HepG2 (cell line): Measurements from ENCODE around the gene DCC. TPM values are rescaled to one million over a fixed set of nuclear protein-coding genes. Genes with fewer than 3 reads are reported as not detected.

ENCODE experiments used
- ATAC-seq: fragments of 200-7000 bp; cut with Tn5 transposase; 3 replicates; pipeline ENCODE4 v1.9.1; 2020; ENCODE audit warnings: mild to moderate bottlenecking, moderate library complexity
- BruUV-seq: library from RNA; stranded (reverse); fragments of 400-500 nt; replicated peaks from 2 replicates; lab custom pipeline; 2021; lab: Mats Ljungman, UMichigan
- CTCF ChIA-PET: fragments of 300-600 bp; formaldehyde crosslinking; extraction: SDS; loops from one replicate; lab custom pipeline; 2021; ENCODE audit warnings: low total read pairs, inconsistent platforms, low intra/inter-chr PET ratio; lab: Yijun Ruan, JAX
- POLR2A ChIA-PET: fragments of 350-600 bp; sonication (Branson Sonifier 250); formaldehyde crosslinking; loops from one replicate; lab custom pipeline; 2020; ENCODE audit warnings: antibody characterized with exemption, inconsistent platforms; lab: Yijun Ruan, JAX
- DNase-seq: peaks from one replicate; pipeline ENCODE4 v3.0.0-alpha.2; 2015; ENCODE audit warnings: low spot score
- FAIRE-seq: peaks from 3 replicates; lab custom pipeline; 2011; peaks lifted over from hg19 to GRCh38; lab: Jason Lieb, UNC
- H2AFZ ChIP-seq: one replicate; pipeline ENCODE4 v1.6.1; 2011; ENCODE audit warnings: low read length, inconsistent platforms
- H3K27ac ChIP-seq: fragments of 300-600 bp; 3 replicates; pipeline ENCODE4 v1.8.0; 2011; ENCODE audit warnings: mixed run types, mild to moderate bottlenecking, mixed read lengths, low read length, inconsistent platforms; ENCODE audit not compliant: insufficient read depth; ENCODE audit errors: extremely low read length
- H3K27me3 ChIP-seq, 2 experiments: fragments of 200-600 bp in 1 of 2; 2 replicates in 1 of 2; 3 replicates in 1 of 2; pipeline versions ENCODE4 v1.6.0 to v1.8.0; 2011; ENCODE audit warnings: low read length in 2 of 2, mild to moderate bottlenecking in 2 of 2, moderate library complexity in 2 of 2, inconsistent platforms in 1 of 2; ENCODE audit not compliant: insufficient read depth in 2 of 2, control insufficient read depth in 1 of 2
- H3K36me3 ChIP-seq, 2 experiments: fragments of 200-600 bp in 1 of 2; replicated peaks in 1 of 2; 2 replicates in 1 of 2; 3 replicates in 1 of 2; pipeline versions ENCODE4 v1.5.1 to v1.8.0; 2011; ENCODE audit warnings: low read length in 2 of 2, inconsistent platforms in 1 of 2; ENCODE audit not compliant: insufficient read depth in 2 of 2, control insufficient read depth in 1 of 2
- H3K4me1 ChIP-seq: 2 replicates; pipeline ENCODE4 v1.5.1; 2012; ENCODE audit warnings: low read length, inconsistent platforms; ENCODE audit not compliant: insufficient read depth
- H3K4me2 ChIP-seq: 2 replicates; pipeline ENCODE4 v1.6.0; 2011; ENCODE audit warnings: low read depth, low read length, inconsistent platforms
- H3K4me3 ChIP-seq, 3 experiments: fragments of 200-600 bp in 1 of 3; sonication (generic), shearing (Covaris generic) in 1 of 3; replicated peaks in 1 of 3; 2 replicates each; pipeline ENCODE4 v1.5.1; 2011 to 2016; ENCODE audit warnings: low read length in 3 of 3, inconsistent platforms in 2 of 3, low read depth in 2 of 3, mild to moderate bottlenecking in 2 of 3, control low read depth in 1 of 3, mixed read lengths in 1 of 3; ENCODE audit not compliant: insufficient read depth in 1 of 3
- H3K79me2 ChIP-seq: one replicate; pipeline ENCODE4 v1.6.1; 2011; ENCODE audit warnings: low read length, inconsistent platforms; ENCODE audit not compliant: insufficient read depth
- H3K9ac ChIP-seq: 2 replicates; pipeline ENCODE4 v1.6.0; 2011; ENCODE audit warnings: mild to moderate bottlenecking, low read depth, low read length, inconsistent platforms; ENCODE audit not compliant: insufficient read depth
- H3K9me3 ChIP-seq: 2 replicates; pipeline ENCODE4 v1.5.1; 2012; ENCODE audit warnings: mild to moderate bottlenecking, low read length
- H4K20me1 ChIP-seq: 2 replicates; pipeline ENCODE4 v1.6.0; 2011; ENCODE audit warnings: inconsistent platforms, mild to moderate bottlenecking, low read length, moderate library complexity; ENCODE audit not compliant: insufficient read depth
- BCL3 ChIP-seq: sonication (generic); formaldehyde crosslinking; IDR thresholded peaks from 2 replicates; pipeline ENCODE4 v1.5.1; 2020; ENCODE audit warnings: mild to moderate bottlenecking, missing genetic modification reagents, moderate library complexity
- HOXA7 ChIP-seq: sonication (generic); formaldehyde crosslinking; IDR thresholded peaks from 2 replicates; pipeline ENCODE4 v1.8.1; 2022; ENCODE audit warnings: mild to moderate bottlenecking, missing genetic modification reagents, moderate library complexity
- MEF2D ChIP-seq: sonication (generic); formaldehyde crosslinking; IDR thresholded peaks from 2 replicates; pipeline ENCODE4 v1.5.1; 2020; ENCODE audit warnings: mild to moderate bottlenecking, missing genetic modification reagents
- NONO ChIP-seq, 2 experiments: fragments of 450-650 bp in 1 of 2; sonication (generic) in 1 of 2; formaldehyde crosslinking in 1 of 2; IDR thresholded peaks in 1 of 2; conservative IDR thresholded peaks in 1 of 2; 2 replicates each; pipeline versions ENCODE4 v1.6.1 to v1.8.0; 2017 to 2022; ENCODE audit warnings: mild to moderate bottlenecking in 1 of 2, missing genetic modification reagents in 1 of 2, moderate library complexity in 1 of 2
- NR1H2 ChIP-seq: sonication (generic); formaldehyde crosslinking; IDR thresholded peaks from 2 replicates; pipeline ENCODE4 v1.8.1; 2022; ENCODE audit warnings: low read depth, missing genetic modification reagents, borderline replicate concordance
- PHF8 ChIP-seq: sonication (generic); formaldehyde crosslinking; IDR thresholded peaks from 2 replicates; pipeline ENCODE4 v1.5.0; 2020; ENCODE audit warnings: missing genetic modification reagents
- TARDBP ChIP-seq: sonication (generic); formaldehyde crosslinking; IDR thresholded peaks from 2 replicates; pipeline ENCODE4 v1.8.0; 2022; ENCODE audit warnings: mild to moderate bottlenecking, missing genetic modification reagents
- TCF7 ChIP-seq: sonication (generic); IDR thresholded peaks from 2 replicates; pipeline ENCODE4 v1.6.1; 2016; ENCODE audit warnings: antibody characterized with exemption, low read depth
- ZBTB20 ChIP-seq: sonication (generic); formaldehyde crosslinking; IDR thresholded peaks from 2 replicates; pipeline ENCODE4 v1.8.1; 2023; ENCODE audit warnings: missing genetic modification reagents, low read depth, mild to moderate bottlenecking, borderline replicate concordance
- ZNF556 ChIP-seq: sonication (generic); formaldehyde crosslinking; IDR thresholded peaks from 2 replicates; pipeline ENCODE4 v1.4.0; 2020; ENCODE audit warnings: mild to moderate bottlenecking, missing genetic modification reagents, borderline replicate concordance
- WGBS: methylation state at CpG from one replicate; pipeline ENCODE4 v1.1.6; 2017; ENCODE audit warnings: low lambda C conversion rate; 5-methylcytosine and 5-hydroxymethylcytosine counted together
- in situ Hi-C: cut with HindIII; loops from 2 replicates; pipeline ENCODE4 v1.10.0; 2017; ENCODE audit warnings: low pct_unique_long_range_greater_than_20kb; ENCODE audit not compliant: extremely low pct_ligation_motif_present
- intact Hi-C: fragments of 100-400 bp; cut with micrococcal nuclease; formaldehyde crosslinking; loops from one replicate; pipeline ENCODE4 v1.10.0; 2022; ENCODE audit not compliant: unreplicated experiment
- polyA plus RNA-seq, 8 experiments: library from polyadenylated mRNA; depleted of rRNA in 3 of 8; stranded (reverse) in 7 of 8; unstranded in 1 of 8; fragments of >200 nt; fragmentation: Illumina TruSeq in 4 of 8; extraction: Trizol in 4 of 8; gene quantifications; 2 replicates each; pipeline versions ENCODE4 v1.2.1 to v1.2.3, GENCODE V29; 2011 to 2016; ENCODE audit warnings: low read depth in 4 of 8, missing spikeins in 1 of 8, mixed read lengths in 1 of 8; ENCODE audit not compliant: insufficient read depth in 1 of 8
- total RNA-seq, 5 experiments: library from RNA; depleted of rRNA; stranded (reverse); fragments of >200 nt; fragmentation: Illumina TruSeq; extraction: Trizol; gene quantifications; 2 replicates each; pipeline ENCODE4 v1.2.3, GENCODE V29; 2016; ENCODE audit warnings: low read depth in 1 of 5
- TF ChIP-seq, protein P1 (sequence below): sonication (generic); formaldehyde crosslinking; IDR thresholded peaks from 2 replicates; pipeline ENCODE4 v1.5.0; 2020; ENCODE audit warnings: missing genetic modification reagents, mild to moderate bottlenecking, borderline replicate concordance
- TF ChIP-seq, protein P2 (sequence below): sonication (generic); formaldehyde crosslinking; IDR thresholded peaks from 2 replicates; pipeline ENCODE4 v1.4.0; 2020; ENCODE audit warnings: missing genetic modification reagents

Gene DCC
- total and polyA plus RNA-seq, 2 of the 13 experiments (the other 11 are each of a cell fraction or from before 2014, with no cell fraction given): not detected

DNA sequence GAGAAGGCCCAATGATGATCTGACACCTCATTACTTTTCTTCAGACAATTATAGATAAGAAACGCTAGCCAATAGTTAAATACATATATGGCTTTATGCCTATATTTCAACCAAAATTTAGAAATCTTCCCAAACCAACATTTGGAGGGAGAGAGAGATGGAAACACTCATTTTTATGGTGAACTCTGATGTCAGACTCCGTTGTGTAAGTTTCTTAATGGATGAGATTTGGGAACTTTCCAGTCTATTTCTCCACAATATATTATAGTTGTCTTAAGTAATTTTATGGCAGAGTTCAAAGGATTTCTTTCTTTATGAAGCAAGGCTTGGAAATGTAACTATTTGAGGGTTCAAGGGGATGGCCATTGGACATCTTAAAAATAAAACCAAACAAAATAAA is 407.0 kb downstream of the DCC start (continued):
- TF ChIP-seq PHF8 (CRISPR knock-in tag) (no peak), MEF2D (no peak), ZNF556 (no peak), ZBTB20 (no peak), NONO (IDR thresholded peaks at IDR 0.05) (no peak), NONO (CRISPR knock-in tag; conservative IDR thresholded peaks at IDR 0.05) (no peak)
- TF ChIP-seq, protein P1, sequence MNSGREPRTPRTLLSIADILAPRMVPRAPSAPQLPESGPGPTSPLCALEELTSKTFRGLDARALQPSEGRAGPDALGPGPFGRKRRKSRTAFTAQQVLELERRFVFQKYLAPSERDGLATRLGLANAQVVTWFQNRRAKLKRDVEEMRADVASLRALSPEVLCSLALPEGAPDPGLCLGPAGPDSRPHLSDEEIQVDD (CRISPR knock-in tag): no peak

DNA sequence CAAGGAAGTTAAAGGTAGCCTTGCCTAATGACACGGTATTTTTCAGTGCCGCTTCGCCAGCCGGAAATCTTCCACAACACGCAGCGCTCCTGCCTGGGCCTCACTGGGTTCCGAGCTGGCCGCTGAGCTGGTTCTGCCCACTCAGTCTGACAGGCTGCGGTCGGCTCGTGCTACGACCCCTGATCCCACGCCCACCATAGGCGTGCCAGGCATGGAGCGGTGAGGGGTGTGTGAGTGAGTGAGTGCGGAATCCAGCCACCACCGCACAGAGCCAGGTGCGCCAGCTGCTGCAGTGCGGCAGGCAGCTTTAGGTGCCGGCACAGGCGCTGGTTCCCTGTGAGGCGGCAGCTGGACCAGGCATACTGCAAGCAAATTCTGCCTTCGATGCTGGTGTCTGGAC is 407.9 kb downstream of the DCC start:
- in situ Hi-C loops: no loop called here
- FAIRE-seq: no peak
- BruUV-seq: no TSS peak

GRCh38 chr18:52748343-52748742 is 408.3 kb downstream of the DCC start:
- no peaks in the 10 kb centered on the region for H3K79me2 ChIP-seq
- DNase-seq (no peak), ATAC-seq (no peak), FAIRE-seq (no peak)
- H3K4me3 ChIP-seq: no peak overlapping the region
- CTCF ChIA-PET: no interaction called here
- peaks cover 19% of the 10 kb centered on the region for H3K9me3 ChIP-seq
- no peak overlapping the region for H2AFZ ChIP-seq
- WGBS: 20% methylated on average over 8 of the region's 8 CpGs
- H3K4me2 ChIP-seq: no peak overlapping the region
- in situ Hi-C loops: no loop called here
- H3K27me3 ChIP-seq: no peaks in the 10 kb centered on the region
- no peaks in the 10 kb centered on the region for H3K36me3 ChIP-seq
- H3K4me1 ChIP-seq: no peaks in the 10 kb centered on the region
- H3K9ac ChIP-seq: no peak overlapping the region
- POLR2A ChIA-PET: no interaction called here
- intact Hi-C loops: no loop called here
- H3K27ac ChIP-seq: no peak overlapping the region
- TF ChIP-seq, protein P2, sequence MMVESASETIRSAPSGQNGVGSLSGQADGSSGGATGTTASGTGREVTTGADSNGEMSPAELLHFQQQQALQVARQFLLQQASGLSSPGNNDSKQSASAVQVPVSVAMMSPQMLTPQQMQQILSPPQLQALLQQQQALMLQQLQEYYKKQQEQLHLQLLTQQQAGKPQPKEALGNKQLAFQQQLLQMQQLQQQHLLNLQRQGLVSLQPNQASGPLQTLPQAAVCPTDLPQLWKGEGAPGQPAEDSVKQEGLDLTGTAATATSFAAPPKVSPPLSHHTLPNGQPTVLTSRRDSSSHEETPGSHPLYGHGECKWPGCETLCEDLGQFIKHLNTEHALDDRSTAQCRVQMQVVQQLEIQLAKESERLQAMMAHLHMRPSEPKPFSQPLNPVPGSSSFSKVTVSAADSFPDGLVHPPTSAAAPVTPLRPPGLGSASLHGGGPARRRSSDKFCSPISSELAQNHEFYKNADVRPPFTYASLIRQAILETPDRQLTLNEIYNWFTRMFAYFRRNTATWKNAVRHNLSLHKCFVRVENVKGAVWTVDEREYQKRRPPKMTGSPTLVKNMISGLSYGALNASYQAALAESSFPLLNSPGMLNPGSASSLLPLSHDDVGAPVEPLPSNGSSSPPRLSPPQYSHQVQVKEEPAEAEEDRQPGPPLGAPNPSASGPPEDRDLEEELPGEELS (CRISPR knock-in tag): no peak
- no peak for TF ChIP-seq NR1H2
- no peak for TF ChIP-seq BCL3 (CRISPR knock-in tag)
- TF ChIP-seq TCF7: no peak
- H4K20me1 ChIP-seq: no peaks in the 10 kb centered on the region
- no TSS peak for BruUV-seq

More for the DNA sequence above, 407.9 kb downstream of the DCC start:
- intact Hi-C loops: no loop called here
- DNase-seq (no peak), ATAC-seq (no peak)
- no peak overlapping the region for H3K4me2 ChIP-seq
- WGBS: 73% methylated on average over 7 of the region's 23 CpGs
- H2AFZ ChIP-seq: no peak overlapping the region
- no peaks in the 10 kb centered on the region for H3K27me3 ChIP-seq
- no peak overlapping the region for H3K27ac ChIP-seq
- H3K9ac ChIP-seq: no peak overlapping the region
- H3K4me1 ChIP-seq: no peaks in the 10 kb centered on the region
- no peak for TF ChIP-seq TARDBP
- no peak for TF ChIP-seq HOXA7
- H3K79me2 ChIP-seq: no peaks in the 10 kb centered on the region
- ChIA-PET CTCF (no interaction called here), POLR2A (no interaction called here)
- H3K9me3 ChIP-seq: peaks cover 23% of the 10 kb centered on the region
- H4K20me1 ChIP-seq: no peaks in the 10 kb centered on the region
- H3K36me3 ChIP-seq: no peaks in the 10 kb centered on the region
- no peak overlapping the region for H3K4me3 ChIP-seq
